Measurements from ENCODE around the gene TTC39B.
A peak's percentile ranks its signal among the peaks of the same experiment; 100 is the strongest.

TTC39B gene

DNA sequence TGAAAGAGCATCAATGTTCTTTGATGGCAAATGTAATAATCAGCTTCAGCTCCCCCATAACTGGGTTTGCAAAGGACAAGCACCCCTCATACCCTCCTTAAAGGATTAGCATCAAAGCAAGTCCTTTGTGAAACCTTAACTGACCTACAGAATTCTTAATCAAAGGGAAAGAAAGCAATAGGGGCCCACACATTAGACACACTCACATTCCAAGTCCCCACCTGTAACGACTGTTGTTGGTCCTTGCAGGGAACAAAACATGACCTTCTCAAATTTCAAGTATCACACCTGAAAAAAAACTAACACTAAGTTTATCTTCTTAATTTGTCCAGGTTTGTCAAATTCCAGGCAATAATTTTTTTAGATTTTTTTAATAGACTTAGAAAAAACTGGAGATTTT lies 32.6 kb downstream of the TTC39B start:
- Histone ChIP-seq H3K4me1 (ENCODE audit: insufficient read depth, low read length) (no peaks in the 10 kb centered on the region), H3K36me3 (ENCODE audit: insufficient read depth, low read length) (no peaks in the 10 kb centered on the region), H2AFZ (ENCODE audit: low read depth, low read length) (no peak overlapping the region), H3K27me3 (ENCODE audit: insufficient read depth, low read length) (no peaks in the 10 kb centered on the region), H3K4me3 (ENCODE audit: low read length) (no peak overlapping the region), H3K9me3 (ENCODE audit: low read length) (peaks cover 2% of the 10 kb centered on the region)

DNA sequence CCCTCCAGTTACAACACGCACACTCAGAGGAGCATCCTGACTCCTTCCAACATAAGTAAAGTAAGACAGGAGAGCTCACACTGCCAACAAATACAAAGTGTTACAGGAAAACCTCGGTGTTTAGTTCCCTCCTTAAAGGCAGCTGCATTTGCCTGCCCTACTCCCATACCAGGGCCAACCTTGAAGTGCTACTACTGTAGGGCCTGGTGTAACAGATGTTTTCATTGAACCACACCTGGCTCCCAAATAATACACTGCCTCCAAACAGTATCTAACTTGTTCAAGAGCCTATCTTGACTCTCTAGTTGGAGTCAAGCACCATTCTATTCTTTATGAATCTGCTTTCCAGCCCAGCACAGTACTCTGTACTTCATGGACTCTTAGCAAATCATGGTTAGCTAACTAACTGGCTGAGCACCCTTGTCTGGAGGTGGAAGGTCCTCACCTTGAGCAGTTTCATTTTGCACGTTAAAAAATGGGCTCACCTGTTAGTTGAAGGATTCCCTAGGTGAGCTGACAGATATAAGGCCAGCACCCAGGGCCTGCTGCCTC lies 34.6 kb downstream of the TTC39B start:
- Histone ChIP-seq H3K27me3 (ENCODE audit: insufficient read depth, low read length) (no peaks in the 10 kb centered on the region), H3K4me3 (ENCODE audit: low read length) (no peak overlapping the region)

DNA sequence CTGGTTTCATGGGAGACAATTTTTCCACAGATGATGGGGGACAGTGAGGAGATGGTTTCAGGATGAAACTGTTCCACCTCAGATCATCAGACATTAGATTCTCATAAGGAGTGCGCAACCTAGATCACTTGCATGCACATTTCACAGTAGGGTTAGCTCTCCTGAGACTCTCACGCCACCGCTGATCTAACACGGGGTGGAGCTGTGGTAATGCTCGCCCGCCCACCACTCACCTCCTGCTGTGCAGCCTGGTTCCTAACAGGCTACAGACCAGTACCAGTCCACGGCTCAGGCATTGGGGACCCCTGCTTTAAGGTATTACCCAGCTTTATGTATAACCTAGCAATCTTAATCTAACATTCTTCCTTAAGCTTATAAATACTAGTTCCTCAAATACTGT lies 35.6 kb downstream of the TTC39B start:
- Histone ChIP-seq H3K4me1 (ENCODE audit: insufficient read depth, low read length) (no peaks in the 10 kb centered on the region), H3K4me3 (ENCODE audit: low read length) (no peak overlapping the region), H3K9me3 (ENCODE audit: low read length) (peaks cover 2% of the 10 kb centered on the region), H2AFZ (ENCODE audit: low read depth, low read length) (no peak overlapping the region), H3K27me3 (ENCODE audit: insufficient read depth, low read length) (no peaks in the 10 kb centered on the region), H3K36me3 (ENCODE audit: insufficient read depth, low read length) (no peaks in the 10 kb centered on the region)

More for the DNA sequence above, 34.6 kb downstream of the TTC39B start:
- H2AFZ ChIP-seq (ENCODE audit: low read depth, low read length): no peak overlapping the region
- no peaks in the 10 kb centered on the region for H3K4me1 ChIP-seq (ENCODE audit: insufficient read depth, low read length)
- H3K9me3 ChIP-seq (ENCODE audit: low read length): peaks cover 2% of the 10 kb centered on the region
- H3K36me3 ChIP-seq (ENCODE audit: insufficient read depth, low read length): no peaks in the 10 kb centered on the region

DNA sequence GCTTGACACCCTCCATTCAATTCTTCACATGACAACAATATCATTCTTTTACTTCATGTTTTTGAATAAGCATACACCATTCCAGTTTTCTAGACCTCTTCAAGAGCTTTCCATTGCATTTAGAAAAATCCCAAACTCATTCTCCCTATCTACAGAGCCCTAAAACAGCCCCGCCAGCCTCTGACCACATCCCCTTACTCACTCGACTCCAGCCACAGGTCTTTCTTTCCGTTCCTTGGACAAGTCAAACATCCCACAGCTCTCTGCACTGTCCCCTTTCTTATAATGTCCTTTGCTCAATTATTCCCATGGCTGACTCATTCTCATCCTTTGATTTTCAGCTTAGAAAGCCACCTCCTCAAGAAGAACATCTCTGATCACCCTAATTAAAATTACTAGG lies 38.2 kb downstream of the TTC39B start:
- Histone ChIP-seq H3K4me3 (ENCODE audit: low read length) (no peak overlapping the region), H3K36me3 (ENCODE audit: insufficient read depth, low read length) (no peaks in the 10 kb centered on the region), H3K27me3 (ENCODE audit: insufficient read depth, low read length) (no peaks in the 10 kb centered on the region)

DNA sequence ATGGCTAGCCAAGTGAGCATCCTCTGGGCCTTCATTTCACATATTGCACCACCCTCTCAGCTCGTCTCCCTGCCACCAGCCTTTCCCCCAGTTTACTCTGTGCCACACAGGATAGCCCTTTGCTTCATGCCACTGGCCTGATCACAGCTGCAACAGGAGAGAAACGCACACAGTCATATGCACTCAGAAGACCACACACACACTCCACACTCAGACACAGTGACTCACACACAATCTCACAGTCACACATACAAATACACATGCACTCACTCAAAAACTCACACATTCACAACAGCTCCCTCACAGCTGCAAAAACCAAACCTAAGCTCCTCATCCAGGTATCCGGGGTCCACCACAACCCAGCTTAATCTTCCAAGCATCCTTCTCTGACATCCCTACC lies 38.7 kb downstream of the TTC39B start:
- Histone ChIP-seq H3K27me3 (ENCODE audit: insufficient read depth, low read length) (no peaks in the 10 kb centered on the region), H3K9me3 (ENCODE audit: low read length) (peaks cover 2% of the 10 kb centered on the region), H3K36me3 (ENCODE audit: insufficient read depth, low read length) (no peaks in the 10 kb centered on the region), H2AFZ (ENCODE audit: low read depth, low read length) (no peak overlapping the region), H3K4me3 (ENCODE audit: low read length) (no peak overlapping the region), H3K4me1 (ENCODE audit: insufficient read depth, low read length) (no peaks in the 10 kb centered on the region)

More for the DNA sequence above, 38.2 kb downstream of the TTC39B start:
- peaks cover 2% of the 10 kb centered on the region for H3K9me3 ChIP-seq (ENCODE audit: low read length)
- H3K4me1 ChIP-seq (ENCODE audit: insufficient read depth, low read length): no peaks in the 10 kb centered on the region
- no peak overlapping the region for H2AFZ ChIP-seq (ENCODE audit: low read depth, low read length)

DNA sequence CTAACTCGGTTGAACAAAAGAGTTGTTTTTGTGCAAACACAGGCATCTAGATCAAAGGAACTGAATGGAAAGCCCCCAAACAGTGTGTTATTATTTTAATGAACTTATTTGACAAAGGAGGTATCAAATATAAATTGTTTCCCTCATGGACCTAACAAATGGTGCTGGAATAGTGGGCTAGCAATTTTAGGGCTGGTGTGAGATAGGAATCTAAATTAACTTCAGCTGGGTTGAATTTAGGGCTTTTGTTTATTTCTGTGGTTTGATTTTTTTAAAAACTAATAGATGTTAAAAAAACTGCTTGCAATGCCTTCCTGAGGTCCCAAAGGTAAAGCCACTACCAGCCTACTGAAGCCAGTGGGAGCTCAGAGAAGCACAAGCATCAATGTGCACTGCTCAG lies 42.1 kb downstream of the TTC39B start:
- Histone ChIP-seq H3K36me3 (ENCODE audit: insufficient read depth, low read length) (no peaks in the 10 kb centered on the region), H3K4me1 (ENCODE audit: insufficient read depth, low read length) (no peaks in the 10 kb centered on the region), H3K9me3 (ENCODE audit: low read length) (no peaks in the 10 kb centered on the region), H3K4me3 (ENCODE audit: low read length) (no peak overlapping the region), H3K27me3 (ENCODE audit: insufficient read depth, low read length) (no peaks in the 10 kb centered on the region), H2AFZ (ENCODE audit: low read depth, low read length) (no peak overlapping the region)

DNA sequence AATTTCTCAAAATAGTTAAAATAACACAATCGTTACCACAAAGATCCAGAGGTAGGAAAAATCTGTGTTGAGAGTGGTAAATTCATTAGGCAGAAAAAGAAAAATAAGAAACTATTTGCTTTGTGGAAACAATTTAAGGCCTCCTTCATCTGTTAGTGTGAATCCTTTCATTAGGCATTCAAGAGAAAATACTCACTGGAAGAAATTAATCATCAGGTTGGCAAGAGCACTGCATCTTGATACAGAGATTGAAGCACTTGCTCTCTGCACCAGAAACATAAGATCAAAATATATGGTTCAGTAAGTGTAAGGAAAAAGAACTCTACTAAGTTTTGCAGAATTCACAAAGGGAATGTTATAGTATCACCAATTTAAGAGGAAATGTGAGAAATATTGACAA lies 44.4 kb downstream of the TTC39B start:
- Histone ChIP-seq H3K36me3 (ENCODE audit: insufficient read depth, low read length) (no peaks in the 10 kb centered on the region), H2AFZ (ENCODE audit: low read depth, low read length) (no peak overlapping the region), H3K4me3 (ENCODE audit: low read length) (no peak overlapping the region), H3K4me1 (ENCODE audit: insufficient read depth, low read length) (no peaks in the 10 kb centered on the region), H3K27me3 (ENCODE audit: insufficient read depth, low read length) (no peaks in the 10 kb centered on the region), H3K9me3 (ENCODE audit: low read length) (peaks cover 3% of the 10 kb centered on the region)

DNA sequence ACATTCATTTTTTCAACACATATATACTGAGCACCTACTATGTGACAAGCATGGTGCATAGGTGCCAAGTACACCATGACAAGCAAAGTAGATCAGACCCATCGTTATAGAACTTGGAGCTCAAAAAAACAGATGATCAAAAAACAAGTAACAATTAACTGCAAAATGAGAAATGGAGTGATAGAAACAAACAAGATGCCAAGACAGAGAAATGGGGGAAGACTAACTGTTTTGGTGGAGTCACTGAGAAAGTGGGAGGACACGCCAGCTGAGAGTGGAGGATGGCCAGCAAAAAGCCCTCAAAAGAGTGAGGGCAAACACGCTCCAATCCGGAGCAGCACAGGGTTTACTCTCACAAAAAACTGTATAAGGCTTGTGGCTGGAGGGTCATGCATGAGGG lies 50.6 kb downstream of the TTC39B start:
- Histone ChIP-seq H3K4me1 (ENCODE audit: insufficient read depth, low read length) (no peaks in the 10 kb centered on the region), H3K27me3 (ENCODE audit: insufficient read depth, low read length) (no peaks in the 10 kb centered on the region), H3K36me3 (ENCODE audit: insufficient read depth, low read length) (no peaks in the 10 kb centered on the region), H2AFZ (ENCODE audit: low read depth, low read length) (no peak overlapping the region), H3K9me3 (ENCODE audit: low read length) (peaks cover 3% of the 10 kb centered on the region), H3K4me3 (ENCODE audit: low read length) (no peak overlapping the region)

DNA sequence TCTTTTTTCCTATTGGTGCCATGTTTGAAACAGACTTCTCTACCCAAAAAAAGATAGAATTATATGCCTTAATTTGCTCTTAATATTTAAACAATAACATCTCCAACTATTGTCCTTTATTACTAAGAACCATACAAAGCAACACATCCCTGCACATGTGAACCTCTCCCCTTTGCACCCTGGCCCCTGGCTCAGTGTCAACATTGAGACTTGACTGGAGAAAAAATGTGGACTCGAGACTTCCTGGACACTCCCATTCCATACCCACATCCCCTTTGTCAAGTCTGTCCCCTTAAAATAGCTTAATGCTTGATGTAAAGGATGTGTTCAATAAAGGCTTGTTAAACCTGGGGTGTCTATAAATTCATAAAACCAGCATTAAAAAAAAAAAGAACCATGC lies 53.2 kb downstream of the TTC39B start:
- no peak overlapping the region for H3K4me3 ChIP-seq (ENCODE audit: low read length)
- H2AFZ ChIP-seq (ENCODE audit: low read depth, low read length): no peak overlapping the region
- H3K36me3 ChIP-seq (ENCODE audit: insufficient read depth, low read length): no peaks in the 10 kb centered on the region
- peaks cover 13% of the 10 kb centered on the region for H3K4me1 ChIP-seq (ENCODE audit: insufficient read depth, low read length)
- H3K9me3 ChIP-seq (ENCODE audit: low read length): peaks cover 3% of the 10 kb centered on the region
- H3K27me3 ChIP-seq (ENCODE audit: insufficient read depth, low read length): no peaks in the 10 kb centered on the region

DNA sequence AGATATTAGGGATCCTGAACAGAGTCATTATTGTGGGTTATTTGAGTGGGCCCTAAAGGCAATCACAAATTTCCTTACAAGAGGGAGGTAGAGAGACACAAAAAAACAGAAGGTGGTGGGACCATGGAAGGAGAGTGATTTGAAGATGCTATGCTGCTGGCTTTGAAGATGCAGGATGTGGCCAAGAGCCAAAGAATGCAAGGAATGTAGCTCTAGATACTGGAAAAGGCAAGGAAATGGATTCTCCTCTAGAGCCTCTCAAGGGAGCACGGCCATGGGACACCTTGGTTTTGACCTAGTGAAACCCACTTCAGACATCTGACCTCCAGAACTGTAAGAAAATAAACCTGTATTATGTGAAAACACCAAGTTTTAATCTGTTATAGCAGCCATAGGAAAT lies 53.8 kb downstream of the TTC39B start:
- Histone ChIP-seq H3K36me3 (ENCODE audit: insufficient read depth, low read length) (no peaks in the 10 kb centered on the region), H2AFZ (ENCODE audit: low read depth, low read length) (no peak overlapping the region), H3K9me3 (ENCODE audit: low read length) (no peaks in the 10 kb centered on the region), H3K4me1 (ENCODE audit: insufficient read depth, low read length) (peaks cover 13% of the 10 kb centered on the region), H3K27me3 (ENCODE audit: insufficient read depth, low read length) (no peaks in the 10 kb centered on the region), H3K4me3 (ENCODE audit: low read length) (no peak overlapping the region)

DNA sequence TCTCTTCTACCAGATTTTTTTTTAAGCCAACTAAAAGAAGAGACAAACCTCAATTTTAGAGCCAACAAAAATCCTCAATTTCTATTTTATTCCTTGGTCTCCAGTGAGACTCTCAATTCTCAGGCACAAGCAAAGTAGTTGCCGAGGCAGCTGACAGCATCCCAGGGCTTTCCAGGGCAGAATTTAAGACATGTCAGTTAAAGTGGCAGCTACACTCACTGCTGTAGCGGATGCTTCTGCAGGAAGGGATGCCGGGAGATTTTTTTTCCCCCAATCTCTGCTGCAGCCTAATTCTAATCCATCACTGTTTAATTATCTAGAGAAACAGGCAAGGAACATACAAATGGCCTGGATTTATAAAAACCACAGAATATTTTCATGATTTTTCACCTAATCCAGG lies 57.0 kb downstream of the TTC39B start:
- no peaks in the 10 kb centered on the region for H3K9me3 ChIP-seq (ENCODE audit: low read length)

DNA sequence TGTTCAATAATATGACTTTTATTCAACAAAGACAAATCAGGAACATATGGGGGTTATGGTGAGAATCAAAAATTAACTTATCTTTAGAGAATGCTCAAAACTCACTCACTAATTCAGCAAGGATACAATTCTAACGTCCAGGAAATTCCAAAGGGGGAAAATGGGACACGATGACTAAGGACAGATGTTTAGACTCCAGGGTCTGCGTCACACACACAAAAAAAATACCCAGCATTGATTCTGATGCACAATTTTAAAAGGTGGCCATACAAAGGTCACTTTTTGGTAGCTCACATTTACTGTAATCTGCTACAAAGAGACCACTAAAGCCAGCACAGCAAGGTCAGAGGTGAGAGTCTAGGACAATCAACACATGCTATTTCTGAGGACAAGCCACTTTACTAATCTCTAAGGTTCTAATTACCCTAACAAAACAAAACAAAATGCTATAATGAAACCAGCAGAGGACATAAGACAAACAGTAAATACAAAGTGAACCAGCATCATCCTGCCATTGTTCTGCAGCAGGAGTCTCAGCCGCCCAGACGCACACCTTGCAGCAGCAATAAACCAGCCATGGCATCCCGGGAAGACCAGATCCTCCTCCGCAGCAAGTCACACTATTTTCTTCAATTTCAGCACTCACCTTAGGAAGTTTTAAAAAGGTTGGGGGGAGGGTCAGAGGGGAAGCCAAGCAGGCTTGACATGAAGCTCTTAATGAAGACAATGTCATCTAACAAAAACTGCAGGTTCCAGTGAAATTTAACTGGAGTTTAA lies 57.8 kb downstream of the TTC39B start:
- H2AFZ ChIP-seq (ENCODE audit: low read depth, low read length): peak overlapping the region; percentile 5
- no peaks in the 10 kb centered on the region for H3K36me3 ChIP-seq (ENCODE audit: insufficient read depth, low read length)
- no peaks in the 10 kb centered on the region for H3K27me3 ChIP-seq (ENCODE audit: insufficient read depth, low read length)
- peaks cover 13% of the 10 kb centered on the region for H3K4me1 ChIP-seq (ENCODE audit: insufficient read depth, low read length)
- H3K9me3 ChIP-seq (ENCODE audit: low read length): no peaks in the 10 kb centered on the region
- no peak overlapping the region for H3K4me3 ChIP-seq (ENCODE audit: low read length)

More for the DNA sequence above, 57.0 kb downstream of the TTC39B start:
- peak overlapping the region; percentile 5 for H2AFZ ChIP-seq (ENCODE audit: low read depth, low read length)
- H3K36me3 ChIP-seq (ENCODE audit: insufficient read depth, low read length): no peaks in the 10 kb centered on the region
- no peak overlapping the region for H3K4me3 ChIP-seq (ENCODE audit: low read length)
- no peaks in the 10 kb centered on the region for H3K27me3 ChIP-seq (ENCODE audit: insufficient read depth, low read length)
- H3K4me1 ChIP-seq (ENCODE audit: insufficient read depth, low read length): peaks cover 13% of the 10 kb centered on the region

DNA sequence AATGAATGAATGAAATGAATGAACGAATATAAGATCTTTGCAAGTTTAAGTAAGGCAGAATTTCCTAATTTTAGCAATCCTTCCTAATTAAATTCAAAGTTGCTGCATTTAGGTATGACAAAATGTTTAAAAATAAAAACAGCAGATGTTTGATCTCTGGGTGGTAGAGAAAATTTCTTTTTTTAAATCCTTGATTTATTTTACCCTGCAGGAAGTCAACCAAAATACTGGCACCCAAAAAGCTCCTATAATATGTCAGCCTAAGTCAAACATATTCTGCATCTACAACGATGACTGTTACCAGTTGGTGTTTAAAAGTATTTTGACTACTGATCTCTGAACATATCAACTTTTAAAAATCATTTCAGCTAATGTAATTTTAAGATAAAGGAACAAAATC lies 58.4 kb downstream of the TTC39B start:
- Histone ChIP-seq H3K27me3 (ENCODE audit: insufficient read depth, low read length) (no peaks in the 10 kb centered on the region), H3K4me3 (ENCODE audit: low read length) (no peak overlapping the region), H3K4me1 (ENCODE audit: insufficient read depth, low read length) (peaks cover 13% of the 10 kb centered on the region), H3K36me3 (ENCODE audit: insufficient read depth, low read length) (no peaks in the 10 kb centered on the region), H3K9me3 (ENCODE audit: low read length) (no peaks in the 10 kb centered on the region), H2AFZ (ENCODE audit: low read depth, low read length) (no peak overlapping the region)

DNA sequence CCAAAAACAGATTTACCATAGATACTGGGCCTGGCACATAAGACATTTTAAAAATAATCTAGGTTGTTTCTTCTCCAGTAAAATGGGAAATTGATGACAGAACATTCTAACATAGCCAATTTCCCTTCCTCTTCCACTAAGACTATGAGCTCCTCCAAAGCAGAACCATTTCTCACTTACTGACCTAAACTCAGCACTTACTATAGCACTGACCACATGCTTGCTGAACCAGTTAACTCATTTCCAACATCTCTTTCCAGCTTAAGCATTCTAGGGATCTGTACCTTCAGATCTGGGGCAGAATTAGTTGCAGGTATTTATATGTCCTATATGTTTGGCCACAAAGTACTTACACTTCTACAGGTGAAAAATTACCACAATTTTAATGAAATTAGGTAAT lies 58.9 kb downstream of the TTC39B start:
- Histone ChIP-seq H3K27me3 (ENCODE audit: insufficient read depth, low read length) (no peaks in the 10 kb centered on the region), H3K9me3 (ENCODE audit: low read length) (no peaks in the 10 kb centered on the region), H3K4me1 (ENCODE audit: insufficient read depth, low read length) (peaks cover 13% of the 10 kb centered on the region), H2AFZ (ENCODE audit: low read depth, low read length) (no peak overlapping the region), H3K4me3 (ENCODE audit: low read length) (no peak overlapping the region), H3K36me3 (ENCODE audit: insufficient read depth, low read length) (no peaks in the 10 kb centered on the region)
